A673 (cell line): ENCODE results near the gene TBRG1. TPM values are rescaled to one million over a fixed set of nuclear protein-coding genes. Genes with fewer than 3 reads are reported as not detected.
"Not testable (repeated sequence)": the region's sequence is repeated elsewhere in the genome, so short reads cannot be mapped to it uniquely, and the experiment has no call there.

Experiments used
- BruUV-seq: library from RNA; stranded (reverse); fragments of 400-500 nt; replicated peaks from 2 replicates; lab custom pipeline; 2021; lab: Mats Ljungman, UMichigan
- CTCF ChIA-PET: fragments of 300-600 bp; sonication (Branson Sonifier 250); formaldehyde crosslinking; loops from one replicate; lab custom pipeline; 2022; ENCODE audit warnings: antibody characterized with exemption; lab: Charles Lee
- POLR2A ChIA-PET: fragments of 300-600 bp; sonication (Branson Sonifier 250); formaldehyde crosslinking; loops from one replicate; lab custom pipeline; 2022; ENCODE audit warnings: antibody characterized with exemption; ENCODE audit not compliant: low non-redundant PET; lab: Charles Lee
- DNase-seq: peaks from one replicate; pipeline ENCODE4 v3.0.0-alpha.2; 2015; ENCODE audit warnings: low spot score
- H3K27ac ChIP-seq: fragments of 200-600 bp; sonication (generic); 2 replicates; pipeline ENCODE4 v1.5.1; 2016; ENCODE audit warnings: mixed run types, low read depth, mild to moderate bottlenecking, mixed read lengths, antibody characterized with exemption, low read length; ENCODE audit not compliant: poor library complexity, severe bottlenecking
- H3K27me3 ChIP-seq: fragments of 200-600 bp; sonication (generic); replicated peaks from 2 replicates; pipeline ENCODE4 v1.6.1; 2017; ENCODE audit warnings: mixed run types, low read depth, mild to moderate bottlenecking, mixed read lengths, antibody characterized with exemption, low read length; ENCODE audit not compliant: insufficient read depth, poor library complexity
- H3K36me3 ChIP-seq: fragments of 200-600 bp; sonication (generic); 2 replicates; pipeline ENCODE4 v1.6.1; 2016; ENCODE audit warnings: mixed run types, mild to moderate bottlenecking, mixed read lengths, antibody characterized with exemption, low read length; ENCODE audit not compliant: insufficient read depth, poor library complexity, severe bottlenecking
- H3K4me1 ChIP-seq: fragments of 200-600 bp; sonication (generic); 2 replicates; pipeline ENCODE4 v1.6.1; 2017; ENCODE audit warnings: mixed run types, mild to moderate bottlenecking, mixed read lengths, antibody characterized with exemption, low read length; ENCODE audit not compliant: insufficient read depth, poor library complexity, severe bottlenecking
- H3K4me3 ChIP-seq: fragments of 200-600 bp; sonication (generic); 2 replicates; pipeline ENCODE4 v1.5.1; 2016; ENCODE audit warnings: low read depth, mixed run types, mild to moderate bottlenecking, mixed read lengths, low read length; ENCODE audit not compliant: poor library complexity, severe bottlenecking
- H3K9me3 ChIP-seq: fragments of 200-600 bp; sonication (generic); 2 replicates; pipeline ENCODE4 v1.6.1; 2016; ENCODE audit warnings: mixed run types, low read depth, mild to moderate bottlenecking, mixed read lengths, antibody characterized with exemption, low read length; ENCODE audit not compliant: poor library complexity, severe bottlenecking
- EZH2 ChIP-seq: fragments of 200-600 bp; sonication (generic); IDR thresholded peaks from 2 replicates; pipeline ENCODE4 v1.6.1; 2017; ENCODE audit warnings: borderline replicate concordance, low read depth, mild to moderate bottlenecking, mixed read lengths, antibody characterized with exemption, low read length; ENCODE audit not compliant: poor library complexity, severe bottlenecking
- intact Hi-C: fragments of 100-400 bp; cut with micrococcal nuclease; formaldehyde crosslinking; loops from one replicate; pipeline ENCODE4 v1.10.0; 2022; ENCODE audit not compliant: unreplicated experiment
- total RNA-seq: library from RNA; stranded (reverse); gene quantifications from 2 replicates; pipeline ENCODE4 v1.2.3, GENCODE V29; 2021
- TF ChIP-seq, protein P1 (sequence below): fragments of 300-800, 200-600 bp; sonication (generic); conservative IDR thresholded peaks from 2 replicates; pipeline ENCODE4 v1.5.1; 2017; ENCODE audit warnings: low read depth, mild to moderate bottlenecking, antibody characterized with exemption, low read length, moderate library complexity, mixed read lengths

Gene TBRG1
- total RNA-seq, 1 experiment from 2014 or later, result 44.4 TPM

DNA sequence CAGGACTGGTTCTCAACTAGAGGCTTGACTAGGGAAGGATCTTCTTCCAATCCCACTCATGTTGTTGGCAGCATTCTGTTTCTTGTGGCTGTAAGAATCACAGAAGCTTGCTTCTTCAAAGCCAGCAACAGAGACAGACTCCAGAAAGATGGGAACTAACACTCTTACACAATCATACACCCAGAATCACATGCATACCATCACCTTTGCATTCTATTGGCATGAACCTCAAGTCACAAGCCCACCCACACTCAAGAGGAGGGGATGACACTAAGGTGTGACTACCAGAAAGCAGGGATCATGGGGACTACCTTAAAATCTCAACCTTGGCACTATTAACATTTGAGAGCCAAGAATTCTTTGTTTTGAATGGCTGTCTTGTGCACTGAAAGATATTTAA lies 25.0 kb upstream of the TBRG1 start:
- Histone ChIP-seq H3K9me3 (no peaks in the 10 kb centered on the region), H3K27ac (no peak overlapping the region), H3K27me3 (peaks cover 6% of the 10 kb centered on the region), H3K36me3 (no peaks in the 10 kb centered on the region), H3K4me1 (peaks cover 21% of the 10 kb centered on the region), H3K4me3 (no peak overlapping the region)
- ChIA-PET CTCF (no interaction called here), POLR2A (no interaction called here)
- intact Hi-C loops, result no loop called here
- no peak for TF ChIP-seq EZH2
- TF ChIP-seq, protein P1, sequence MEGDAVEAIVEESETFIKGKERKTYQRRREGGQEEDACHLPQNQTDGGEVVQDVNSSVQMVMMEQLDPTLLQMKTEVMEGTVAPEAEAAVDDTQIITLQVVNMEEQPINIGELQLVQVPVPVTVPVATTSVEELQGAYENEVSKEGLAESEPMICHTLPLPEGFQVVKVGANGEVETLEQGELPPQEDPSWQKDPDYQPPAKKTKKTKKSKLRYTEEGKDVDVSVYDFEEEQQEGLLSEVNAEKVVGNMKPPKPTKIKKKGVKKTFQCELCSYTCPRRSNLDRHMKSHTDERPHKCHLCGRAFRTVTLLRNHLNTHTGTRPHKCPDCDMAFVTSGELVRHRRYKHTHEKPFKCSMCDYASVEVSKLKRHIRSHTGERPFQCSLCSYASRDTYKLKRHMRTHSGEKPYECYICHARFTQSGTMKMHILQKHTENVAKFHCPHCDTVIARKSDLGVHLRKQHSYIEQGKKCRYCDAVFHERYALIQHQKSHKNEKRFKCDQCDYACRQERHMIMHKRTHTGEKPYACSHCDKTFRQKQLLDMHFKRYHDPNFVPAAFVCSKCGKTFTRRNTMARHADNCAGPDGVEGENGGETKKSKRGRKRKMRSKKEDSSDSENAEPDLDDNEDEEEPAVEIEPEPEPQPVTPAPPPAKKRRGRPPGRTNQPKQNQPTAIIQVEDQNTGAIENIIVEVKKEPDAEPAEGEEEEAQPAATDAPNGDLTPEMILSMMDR, result no peak
- no peak for DNase-seq
- BruUV-seq, result no TSS peak

DNA sequence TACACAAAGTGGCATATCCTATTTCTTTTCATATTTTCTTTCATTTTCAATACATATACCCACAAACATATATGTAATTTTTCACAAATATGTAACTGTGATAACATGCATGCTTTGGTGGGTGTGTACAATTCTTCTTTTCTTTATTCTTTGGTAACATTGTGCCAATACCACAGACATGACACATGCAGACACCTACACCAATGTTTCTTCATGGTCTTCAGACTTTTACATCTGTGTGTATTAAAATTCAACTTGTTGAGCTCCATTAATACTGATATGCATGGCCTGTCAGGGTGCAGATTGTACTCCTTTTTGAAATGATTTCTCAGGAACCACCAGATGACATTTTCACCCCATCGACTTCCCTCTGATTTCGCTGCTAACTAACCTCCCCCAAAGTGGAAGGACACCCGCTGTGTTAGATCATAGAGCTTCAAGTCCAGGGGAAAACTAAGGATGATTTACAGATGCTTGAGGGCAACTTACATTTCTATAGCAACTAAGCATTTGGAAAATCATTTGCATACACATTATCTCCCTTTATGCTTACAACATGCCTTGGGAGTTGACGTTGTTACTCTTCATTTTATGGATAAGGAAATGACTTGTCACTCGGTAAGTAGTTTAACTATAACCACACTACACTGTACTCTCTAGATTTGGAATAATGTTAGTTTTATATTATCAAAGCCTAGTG lies 21.9 kb upstream of the TBRG1 start:
- peak overlapping the region; percentile 24 for H3K27ac ChIP-seq
- peaks cover 6% of the 10 kb centered on the region for H3K27me3 ChIP-seq
- intact Hi-C loops, result no loop called here
- peaks cover 30% of the 10 kb centered on the region for H3K4me1 ChIP-seq
- TF ChIP-seq, protein P1, result no peak
- TF ChIP-seq EZH2, result no peak
- no peaks in the 10 kb centered on the region for H3K9me3 ChIP-seq
- BruUV-seq, result no TSS peak
- no peaks in the 10 kb centered on the region for H3K36me3 ChIP-seq
- ChIA-PET CTCF (interaction anchor here (0.6 kb wide), 1 partner anchor 50 kb away, joined by 7 read pairs; no protein-coding TSS in a partner anchor), POLR2A (no interaction called here)
- no peak overlapping the region for H3K4me3 ChIP-seq
- peak; percentile 79 for DNase-seq

DNA sequence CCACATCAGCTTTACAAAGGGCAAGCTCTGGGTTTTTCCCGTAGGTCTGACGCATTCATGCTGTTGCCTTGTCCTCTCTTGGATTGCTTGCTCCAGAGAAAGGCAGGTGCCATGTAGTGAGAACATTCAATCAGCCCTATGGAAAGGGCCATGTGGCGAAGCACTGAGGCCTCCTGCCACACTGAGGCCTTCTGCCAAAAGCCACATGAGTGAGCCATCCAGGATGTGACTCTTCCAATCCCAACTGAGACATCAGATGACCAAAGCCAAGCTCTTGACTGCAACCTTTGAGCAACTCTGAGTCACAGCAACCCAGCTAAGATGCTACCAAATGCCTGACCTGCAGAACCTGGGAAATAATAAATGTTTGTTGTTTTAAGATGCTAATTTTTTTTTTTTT lies 20.5 kb upstream of the TBRG1 start:
- BruUV-seq, result no TSS peak
- Histone ChIP-seq H3K27ac (no peak overlapping the region), H3K4me1 (peaks cover 32% of the 10 kb centered on the region), H3K27me3 (peaks cover 6% of the 10 kb centered on the region), H3K9me3 (no peaks in the 10 kb centered on the region), H3K4me3 (no peak overlapping the region), H3K36me3 (no peaks in the 10 kb centered on the region)
- POLR2A ChIA-PET, result no interaction called here
- no peak for TF ChIP-seq EZH2
- TF ChIP-seq, protein P1, result no peak
- intact Hi-C loops, result no loop called here
- no peak for DNase-seq
- CTCF ChIA-PET, result no interaction called here

DNA sequence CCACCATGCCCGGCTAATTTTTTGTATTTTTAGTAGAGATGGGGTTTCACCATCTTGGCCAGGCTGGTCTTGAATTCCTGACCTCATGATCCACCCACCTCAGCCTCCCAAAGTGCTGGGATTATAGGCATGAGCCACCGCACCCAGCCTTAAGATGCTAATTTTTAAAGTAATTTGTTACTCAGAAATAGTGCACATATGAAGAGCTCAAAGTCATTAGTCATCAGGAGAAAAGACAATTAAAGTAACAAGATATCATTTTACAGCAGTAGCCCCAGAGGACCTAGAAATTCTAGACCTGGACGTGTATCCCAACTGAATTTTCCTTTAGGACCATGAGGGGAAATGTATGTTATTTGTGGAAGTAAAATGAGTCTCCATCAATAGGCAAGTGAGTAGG lies 19.9 kb upstream of the TBRG1 start:
- POLR2A ChIA-PET, intact Hi-C loops, CTCF ChIA-PET, H3K27ac ChIP-seq, BruUV-seq, H3K9me3 ChIP-seq, H3K36me3 ChIP-seq, H3K4me3 ChIP-seq, DNase-seq, H3K27me3 ChIP-seq: not testable (repeated sequence)
- H3K4me1 ChIP-seq, result peaks cover 31% of the 10 kb centered on the region
